ENCODE measurements around the gene CNKSR2. TPM values are rescaled to one million over a fixed set of nuclear protein-coding genes. Genes with fewer than 3 reads are reported as not detected.

Gene CNKSR2
- total RNA-seq, 3 donors from 2014 or later: 4.9 to 11.2 (median 5.4) TPM

DNA sequence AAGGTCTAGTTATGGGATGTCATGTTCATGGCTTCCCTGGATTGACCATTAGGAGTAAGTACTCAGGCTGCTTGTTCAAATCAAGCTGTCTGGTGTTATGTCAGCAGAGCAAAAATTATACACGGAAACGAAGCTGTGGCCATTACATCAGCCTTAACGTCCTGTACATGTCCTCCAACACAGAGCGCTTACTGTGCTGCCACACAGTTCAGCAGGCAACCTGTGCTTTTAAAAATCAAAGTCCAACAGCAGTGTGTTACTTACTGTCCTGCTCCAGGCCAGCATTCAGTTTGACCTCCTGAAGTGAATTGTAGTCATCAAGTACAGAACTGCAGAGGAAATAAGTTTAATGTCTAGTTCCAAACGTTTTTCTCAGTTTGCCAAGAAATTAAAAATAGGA lies 237.9 kb downstream of the CNKSR2 start:
- DNase-seq (ENCODE audit: low spot score in 2 of 2): no peak
- Histone ChIP-seq H3K4me1 (no peaks in the 10 kb centered on the region), H3K36me3 (no peaks in the 10 kb centered on the region), H3K4me3 (no peak overlapping the region), H3K9me3 (no peaks in the 10 kb centered on the region), H3K27me3 (peaks cover 0 to 19% of the 10 kb centered on the region in 2 donors), H3K27ac (no peak overlapping the region)
- intact Hi-C loops (cut with DNase I; ENCODE audit: low total_unique reads): no loop called here
- no peak for TF ChIP-seq POLR2AphosphoS5 (IDR thresholded peaks at IDR 0.05)
- TF ChIP-seq, protein P1, sequence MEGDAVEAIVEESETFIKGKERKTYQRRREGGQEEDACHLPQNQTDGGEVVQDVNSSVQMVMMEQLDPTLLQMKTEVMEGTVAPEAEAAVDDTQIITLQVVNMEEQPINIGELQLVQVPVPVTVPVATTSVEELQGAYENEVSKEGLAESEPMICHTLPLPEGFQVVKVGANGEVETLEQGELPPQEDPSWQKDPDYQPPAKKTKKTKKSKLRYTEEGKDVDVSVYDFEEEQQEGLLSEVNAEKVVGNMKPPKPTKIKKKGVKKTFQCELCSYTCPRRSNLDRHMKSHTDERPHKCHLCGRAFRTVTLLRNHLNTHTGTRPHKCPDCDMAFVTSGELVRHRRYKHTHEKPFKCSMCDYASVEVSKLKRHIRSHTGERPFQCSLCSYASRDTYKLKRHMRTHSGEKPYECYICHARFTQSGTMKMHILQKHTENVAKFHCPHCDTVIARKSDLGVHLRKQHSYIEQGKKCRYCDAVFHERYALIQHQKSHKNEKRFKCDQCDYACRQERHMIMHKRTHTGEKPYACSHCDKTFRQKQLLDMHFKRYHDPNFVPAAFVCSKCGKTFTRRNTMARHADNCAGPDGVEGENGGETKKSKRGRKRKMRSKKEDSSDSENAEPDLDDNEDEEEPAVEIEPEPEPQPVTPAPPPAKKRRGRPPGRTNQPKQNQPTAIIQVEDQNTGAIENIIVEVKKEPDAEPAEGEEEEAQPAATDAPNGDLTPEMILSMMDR (IDR thresholded peaks at IDR 0.05): no peak
- no peak for TF ChIP-seq POLR2A (IDR thresholded peaks at IDR 0.05)

DNA sequence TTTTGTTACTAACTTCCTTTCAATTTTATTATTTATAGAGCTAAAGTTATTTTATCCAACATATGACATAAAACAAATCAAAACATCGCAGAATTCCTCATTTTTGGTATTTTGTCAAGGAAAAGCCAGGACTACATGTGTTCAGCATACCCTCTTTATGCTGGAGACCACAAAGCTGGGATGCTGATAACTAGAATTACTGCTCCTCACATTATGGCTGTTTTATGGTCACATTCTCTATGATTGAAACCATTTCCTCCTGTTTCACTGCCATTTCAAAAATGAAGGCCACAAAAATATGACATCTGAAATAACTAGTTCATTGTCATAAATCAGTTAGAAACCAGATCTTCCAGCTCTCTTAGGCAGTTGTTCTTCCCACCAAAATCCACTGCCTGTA lies 242.2 kb downstream of the CNKSR2 start:
- Histone ChIP-seq H3K4me1 (no peaks in the 10 kb centered on the region), H3K36me3 (no peaks in the 10 kb centered on the region), H3K27ac (no peak overlapping the region), H3K27me3 (peaks cover 0 to 28% of the 10 kb centered on the region in 2 donors), H3K9me3 (no peaks in the 10 kb centered on the region), H3K4me3 (no peak overlapping the region)
- no peak for DNase-seq (ENCODE audit: low spot score in 2 of 2)
- TF ChIP-seq POLR2AphosphoS5 (IDR thresholded peaks at IDR 0.05): no peak
- TF ChIP-seq, protein P1 (IDR thresholded peaks at IDR 0.05): no peak
- no peak for TF ChIP-seq POLR2A (IDR thresholded peaks at IDR 0.05)
- intact Hi-C loops (cut with DNase I; ENCODE audit: low total_unique reads): loop anchor here (5.0 kb wide), 1 partner anchor 801 kb away; no protein-coding TSS in a partner anchor

DNA sequence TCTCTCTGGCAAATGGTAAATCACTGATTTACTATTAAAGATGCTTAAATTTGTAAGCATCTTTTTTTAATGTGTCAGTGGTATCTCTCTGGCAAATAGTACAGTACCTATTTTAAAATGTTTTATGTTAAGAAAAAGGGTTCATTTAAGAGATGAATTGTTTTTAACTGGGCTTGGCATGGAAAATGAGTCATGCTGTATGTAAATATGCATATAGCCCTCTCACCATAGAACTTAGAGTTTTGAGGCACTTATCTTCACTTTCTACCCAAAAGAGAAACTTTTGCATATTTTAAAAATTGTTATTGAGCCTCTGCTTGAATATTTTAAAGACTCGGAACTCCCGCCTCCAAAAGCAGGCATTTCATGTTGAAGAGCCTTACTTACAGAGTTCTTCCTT lies 246.0 kb downstream of the CNKSR2 start:
- Histone ChIP-seq H3K27ac (no peak overlapping the region), H3K4me1 (no peaks in the 10 kb centered on the region), H3K27me3 (peaks cover 0 to 18% of the 10 kb centered on the region in 2 donors), H3K4me3 (no peak overlapping the region), H3K9me3 (no peaks in the 10 kb centered on the region), H3K36me3 (no peaks in the 10 kb centered on the region)
- no peak for TF ChIP-seq POLR2AphosphoS5 (IDR thresholded peaks at IDR 0.05)
- TF ChIP-seq, protein P1 (IDR thresholded peaks at IDR 0.05): no peak
- TF ChIP-seq POLR2A (IDR thresholded peaks at IDR 0.05): no peak
- intact Hi-C loops (cut with DNase I; ENCODE audit: low total_unique reads): no loop called here
- no peak for DNase-seq (ENCODE audit: low spot score in 2 of 2)

DNA sequence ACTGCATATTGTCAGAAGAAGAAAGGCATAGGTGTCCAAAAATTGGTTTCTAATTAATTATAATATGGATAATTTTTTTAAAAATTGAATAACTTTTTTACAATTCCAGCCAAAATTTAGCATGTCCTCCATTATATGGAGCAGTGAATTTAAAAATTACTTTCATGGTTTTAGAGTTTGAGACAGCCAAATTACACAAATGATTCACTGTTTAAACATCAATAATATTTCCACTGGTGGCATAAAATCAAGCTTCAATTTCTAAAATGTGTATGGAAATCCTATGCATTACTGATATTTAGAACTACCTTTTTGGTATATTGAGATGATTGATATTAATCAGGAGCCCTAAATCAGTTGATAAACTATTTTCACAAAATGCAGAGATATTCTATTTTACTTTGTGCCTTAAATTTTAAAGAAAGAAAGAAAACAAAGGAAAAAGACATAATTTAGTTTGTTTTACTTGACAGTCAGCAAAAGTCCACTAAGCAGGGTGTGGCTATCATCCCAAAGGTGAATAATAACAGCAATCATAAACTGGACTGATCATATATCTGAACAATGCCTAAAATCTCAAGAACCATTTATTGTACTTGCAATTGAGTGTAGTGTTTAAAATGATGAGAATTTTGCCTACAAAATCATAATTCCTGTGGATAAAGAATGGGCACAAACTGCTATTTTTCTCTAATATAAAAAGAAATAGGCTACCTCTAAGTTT lies 249.7 kb downstream of the CNKSR2 start:
- H3K4me3 ChIP-seq: no peak overlapping the region
- no peak overlapping the region for H3K27ac ChIP-seq
- H3K36me3 ChIP-seq: no peaks in the 10 kb centered on the region
- no peaks in the 10 kb centered on the region for H3K4me1 ChIP-seq
- intact Hi-C loops (cut with DNase I; ENCODE audit: low total_unique reads): no loop called here
- TF ChIP-seq, protein P1 (IDR thresholded peaks at IDR 0.05): no peak
- no peak for TF ChIP-seq POLR2AphosphoS5 (IDR thresholded peaks at IDR 0.05)
- no peak for TF ChIP-seq POLR2A (IDR thresholded peaks at IDR 0.05)
- DNase-seq (ENCODE audit: low spot score in 2 of 2): no peak
- peaks cover 0 to 12% of the 10 kb centered on the region in 2 donors for H3K9me3 ChIP-seq
- H3K27me3 ChIP-seq: peaks cover 0 to 20% of the 10 kb centered on the region in 2 donors

DNA sequence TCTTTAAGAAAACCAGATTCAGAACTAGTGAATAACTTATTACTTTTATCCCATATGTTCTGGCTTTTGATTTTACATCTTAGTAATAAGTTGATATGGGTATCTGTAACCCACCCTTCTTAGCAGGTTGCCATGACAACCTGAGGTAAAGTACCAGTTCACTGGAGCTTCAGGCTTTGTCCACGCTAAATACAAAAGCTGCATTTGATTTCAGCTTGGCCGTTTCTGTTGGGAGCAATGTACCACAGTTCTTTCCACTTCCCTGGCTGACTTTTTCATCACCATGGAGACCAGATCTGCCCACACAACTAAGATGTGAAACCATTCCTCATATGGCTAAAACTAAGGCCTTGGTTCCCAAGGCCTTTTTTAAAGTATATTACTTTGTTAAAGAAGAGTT lies 257.8 kb downstream of the CNKSR2 start:
- no peak overlapping the region for H3K27ac ChIP-seq
- H3K9me3 ChIP-seq: peaks cover 0 to 12% of the 10 kb centered on the region in 2 donors
- H3K36me3 ChIP-seq: no peaks in the 10 kb centered on the region

More for the DNA sequence above, 257.8 kb downstream of the CNKSR2 start:
- no peak for TF ChIP-seq POLR2A (IDR thresholded peaks at IDR 0.05)
- TF ChIP-seq, protein P1 (IDR thresholded peaks at IDR 0.05): no peak
- no peak for TF ChIP-seq POLR2AphosphoS5 (IDR thresholded peaks at IDR 0.05)
- no peak for DNase-seq (ENCODE audit: low spot score in 2 of 2)
- H3K4me3 ChIP-seq: no peak overlapping the region
- intact Hi-C loops (cut with DNase I; ENCODE audit: low total_unique reads): no loop called here
- H3K4me1 ChIP-seq: no peaks in the 10 kb centered on the region
- H3K27me3 ChIP-seq: no peaks in the 10 kb centered on the region
